ENCODE data around the gene DMAP1. TPM values are rescaled to one million over a fixed set of nuclear protein-coding genes. Genes with fewer than 3 reads are reported as not detected.

The DMAP1 gene, protein sequence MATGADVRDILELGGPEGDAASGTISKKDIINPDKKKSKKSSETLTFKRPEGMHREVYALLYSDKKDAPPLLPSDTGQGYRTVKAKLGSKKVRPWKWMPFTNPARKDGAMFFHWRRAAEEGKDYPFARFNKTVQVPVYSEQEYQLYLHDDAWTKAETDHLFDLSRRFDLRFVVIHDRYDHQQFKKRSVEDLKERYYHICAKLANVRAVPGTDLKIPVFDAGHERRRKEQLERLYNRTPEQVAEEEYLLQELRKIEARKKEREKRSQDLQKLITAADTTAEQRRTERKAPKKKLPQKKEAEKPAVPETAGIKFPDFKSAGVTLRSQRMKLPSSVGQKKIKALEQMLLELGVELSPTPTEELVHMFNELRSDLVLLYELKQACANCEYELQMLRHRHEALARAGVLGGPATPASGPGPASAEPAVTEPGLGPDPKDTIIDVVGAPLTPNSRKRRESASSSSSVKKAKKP
- 13.8 and 15.3 TPM in 2 replicates for total RNA-seq

GRCh38 chr1:44213222-44214112, at the start of gene DMAP1:
Gene DMAP1, plus strand, starts transcription at chr1:44213471. Its CDS starts 283 bp downstream, at chr1:44213754.

Other genes starting within 250 kb of the DMAP1 start
- 12.7 and 14.0 TPM in 2 replicates for gene DPH2, start 243.5 kb upstream of the DMAP1 start, total RNA-seq
- gene ATP6V0B, start 238.5 kb upstream of the DMAP1 start, total RNA-seq: 107 and 117 TPM in 2 replicates
- 35.9 and 39.6 TPM in 2 replicates for gene B4GALT2, start 234.3 kb upstream of the DMAP1 start, total RNA-seq
- gene CCDC24, start 221.9 kb upstream of the DMAP1 start, total RNA-seq: 0.43 and 0.60 TPM in 2 replicates
- 0.09 and 0.22 TPM in 2 replicates for gene SLC6A9, start 182.0 kb upstream of the DMAP1 start, total RNA-seq
- gene KLF17, start 94.7 kb upstream of the DMAP1 start, total RNA-seq: not detected in 2 replicates
- not detected in 2 replicates for gene KLF18, start 71.8 kb upstream of the DMAP1 start, total RNA-seq
- 24.3 and 29.9 TPM in 2 replicates for gene ERI3, start 141.8 kb downstream of the DMAP1 start, total RNA-seq
- 45.8 and 65.6 TPM in 2 replicates for gene RNF220, start 191.8 kb downstream of the DMAP1 start, total RNA-seq

All from dermis lymphatic vessel endothelial cell (primary cell).